ENCODE measurements around the gene FARS2. TPM values are rescaled to one million over a fixed set of nuclear protein-coding genes. Genes with fewer than 3 reads are reported as not detected.

FARS2 gene
- total and polyA plus RNA-seq, 8 donors = 15.1 to 20.3 (median 17.9) TPM

DNA sequence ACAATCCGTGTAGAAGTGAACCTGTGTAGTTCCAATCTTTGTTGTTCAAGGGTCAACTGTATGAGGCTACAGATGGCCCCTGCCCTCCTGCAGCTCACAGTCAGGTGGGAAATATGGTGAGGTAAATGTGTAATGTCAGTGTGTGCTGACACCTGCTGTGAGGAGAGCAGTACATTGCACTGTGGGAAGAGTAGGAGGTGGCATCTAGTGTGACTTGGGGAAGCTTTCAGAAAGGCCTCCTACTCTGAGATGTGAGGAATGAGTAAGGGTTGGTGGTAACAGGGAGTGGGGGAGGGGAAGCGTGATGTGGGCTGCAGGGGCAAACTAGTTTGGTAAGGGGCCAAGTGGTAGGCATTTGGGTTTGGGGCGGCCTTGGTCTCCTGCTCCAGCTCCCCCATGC is 188.8 kb downstream of the FARS2 start:
- TF ChIP-seq, protein P1, sequence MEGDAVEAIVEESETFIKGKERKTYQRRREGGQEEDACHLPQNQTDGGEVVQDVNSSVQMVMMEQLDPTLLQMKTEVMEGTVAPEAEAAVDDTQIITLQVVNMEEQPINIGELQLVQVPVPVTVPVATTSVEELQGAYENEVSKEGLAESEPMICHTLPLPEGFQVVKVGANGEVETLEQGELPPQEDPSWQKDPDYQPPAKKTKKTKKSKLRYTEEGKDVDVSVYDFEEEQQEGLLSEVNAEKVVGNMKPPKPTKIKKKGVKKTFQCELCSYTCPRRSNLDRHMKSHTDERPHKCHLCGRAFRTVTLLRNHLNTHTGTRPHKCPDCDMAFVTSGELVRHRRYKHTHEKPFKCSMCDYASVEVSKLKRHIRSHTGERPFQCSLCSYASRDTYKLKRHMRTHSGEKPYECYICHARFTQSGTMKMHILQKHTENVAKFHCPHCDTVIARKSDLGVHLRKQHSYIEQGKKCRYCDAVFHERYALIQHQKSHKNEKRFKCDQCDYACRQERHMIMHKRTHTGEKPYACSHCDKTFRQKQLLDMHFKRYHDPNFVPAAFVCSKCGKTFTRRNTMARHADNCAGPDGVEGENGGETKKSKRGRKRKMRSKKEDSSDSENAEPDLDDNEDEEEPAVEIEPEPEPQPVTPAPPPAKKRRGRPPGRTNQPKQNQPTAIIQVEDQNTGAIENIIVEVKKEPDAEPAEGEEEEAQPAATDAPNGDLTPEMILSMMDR (IDR thresholded peaks at IDR 0.05) = no peak
- Histone ChIP-seq H3K27me3 (no peaks in the 10 kb centered on the region), H3K27ac (no peak overlapping the region), H3K9me3 (no peaks in the 10 kb centered on the region), H3K4me3 (no peak overlapping the region), H3K4me1 (no peaks in the 10 kb centered on the region), H3K36me3 (no peaks in the 10 kb centered on the region)
- intact Hi-C loops (cut with DNase I) = no loop called here
- DNase-seq = no peak
- no peak for ATAC-seq

DNA sequence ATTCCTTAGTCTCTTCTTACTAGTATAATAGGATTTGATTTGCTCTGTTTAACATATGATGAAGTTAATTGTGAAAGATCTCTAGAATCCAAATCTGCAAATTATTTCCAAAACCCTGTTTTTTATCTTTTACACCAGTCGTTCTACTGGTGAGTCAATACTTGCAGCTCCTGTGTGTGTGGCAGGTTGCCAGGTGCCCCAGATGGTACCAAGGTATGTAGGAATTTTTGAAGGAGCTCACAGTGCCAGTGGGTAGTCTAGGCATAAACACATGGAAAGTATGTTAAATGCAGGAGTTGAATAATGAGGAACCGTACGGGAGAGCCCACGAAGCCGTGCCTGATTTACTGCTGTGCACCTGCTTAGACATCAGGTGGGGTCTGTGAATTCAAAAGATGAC is 192.2 kb downstream of the FARS2 start:
- intact Hi-C loops (cut with DNase I) = no loop called here
- Histone ChIP-seq H3K4me1 (no peaks in the 10 kb centered on the region), H3K9me3 (no peaks in the 10 kb centered on the region), H3K4me3 (no peak overlapping the region), H3K27ac (no peak overlapping the region), H3K36me3 (no peaks in the 10 kb centered on the region), H3K27me3 (no peaks in the 10 kb centered on the region)
- no peak for ATAC-seq
- no peak for DNase-seq
- TF ChIP-seq, protein P1 (IDR thresholded peaks at IDR 0.05) = no peak

DNA sequence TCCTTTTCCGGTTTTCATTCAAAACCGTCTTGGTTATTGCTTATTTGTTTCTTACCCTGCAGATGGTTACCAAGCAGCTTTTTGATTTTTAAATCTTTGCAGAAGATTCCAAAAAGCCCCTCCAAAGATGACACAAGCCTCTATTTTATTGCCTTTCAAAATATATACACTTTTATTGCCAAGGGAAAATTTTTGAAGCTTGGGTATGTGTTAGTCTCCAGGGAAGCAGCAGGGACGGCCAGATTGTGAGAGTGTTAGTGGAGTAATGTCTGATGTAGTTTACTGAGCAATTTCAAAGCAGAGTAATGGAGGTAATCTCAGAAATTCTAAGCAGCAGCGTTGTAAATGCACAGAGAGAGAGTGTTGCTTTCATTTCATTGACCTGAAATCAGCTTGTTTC is 193.8 kb downstream of the FARS2 start:
- no peaks in the 10 kb centered on the region for H3K36me3 ChIP-seq
- no peak overlapping the region for H3K27ac ChIP-seq
- peak in 2 of 4 donors; percentile 50 to 68 for DNase-seq
- TF ChIP-seq, protein P1 (IDR thresholded peaks at IDR 0.05) = no peak
- no peaks in the 10 kb centered on the region for H3K27me3 ChIP-seq
- intact Hi-C loops (cut with DNase I) = no loop called here
- no peak overlapping the region for H3K4me3 ChIP-seq
- no peak for ATAC-seq
- no peaks in the 10 kb centered on the region for H3K4me1 ChIP-seq
- no peaks in the 10 kb centered on the region for H3K9me3 ChIP-seq

DNA sequence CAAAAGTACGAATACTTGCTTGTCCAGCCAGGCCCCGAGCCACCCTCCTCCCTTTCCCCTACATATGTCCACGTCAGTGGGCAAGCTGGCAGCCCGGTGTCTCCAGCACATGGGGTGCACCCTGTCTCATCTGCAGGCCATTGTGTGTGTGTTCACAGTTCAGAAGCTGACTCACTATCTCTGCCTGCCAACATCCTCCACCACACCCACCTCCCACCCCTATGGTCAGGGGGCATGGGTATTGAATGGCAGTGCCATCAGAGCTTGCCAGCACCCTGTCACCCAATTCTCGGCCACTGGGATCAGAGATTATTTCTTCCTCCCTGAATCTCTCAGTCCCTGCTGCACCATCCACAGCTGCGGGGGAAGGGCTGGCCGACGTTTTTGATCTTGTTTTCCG is 195.7 kb downstream of the FARS2 start:
- Histone ChIP-seq H3K36me3 (no peaks in the 10 kb centered on the region), H3K4me1 (no peaks in the 10 kb centered on the region), H3K9me3 (no peaks in the 10 kb centered on the region), H3K27ac (no peak overlapping the region), H3K4me3 (no peak overlapping the region), H3K27me3 (no peaks in the 10 kb centered on the region)
- intact Hi-C loops (cut with DNase I) = no loop called here
- ATAC-seq (no peak), DNase-seq (no peak)
- TF ChIP-seq, protein P1 (IDR thresholded peaks at IDR 0.05) = no peak

DNA sequence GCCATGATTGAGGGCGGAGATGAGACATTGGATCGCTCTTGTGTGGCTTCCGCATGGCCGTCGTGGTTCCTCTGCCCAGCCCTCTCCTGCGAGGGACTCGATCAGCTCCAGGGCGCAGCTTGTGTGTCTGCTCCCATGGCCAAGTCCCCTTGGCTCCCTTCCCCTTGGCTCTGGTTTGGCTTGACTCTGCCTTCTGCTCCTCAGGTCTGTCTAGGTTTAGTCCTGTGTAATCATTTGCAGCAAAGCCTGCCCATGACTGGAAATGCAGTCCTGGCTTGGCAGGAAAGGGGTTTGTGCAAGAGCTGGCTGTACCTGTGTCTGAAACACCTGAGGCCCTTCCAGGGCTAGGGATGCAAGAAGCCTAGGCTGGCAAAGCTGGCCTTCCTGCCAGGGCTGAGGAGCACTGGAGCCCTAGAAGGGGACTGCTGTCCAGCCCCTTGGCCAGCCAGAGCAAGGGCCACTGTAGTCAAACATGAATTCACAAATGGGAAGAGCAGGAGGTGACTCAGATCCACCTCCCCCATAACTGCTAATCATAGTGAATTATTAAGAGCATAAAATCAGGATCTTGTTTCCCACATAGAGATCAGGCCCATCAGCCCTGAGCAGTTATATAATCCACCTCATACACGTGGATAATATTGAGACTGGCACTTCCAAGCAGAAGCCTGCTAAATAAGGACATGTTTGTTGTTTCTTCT is 196.8 kb downstream of the FARS2 start:
- Histone ChIP-seq H3K36me3 (no peaks in the 10 kb centered on the region), H3K27ac (peak overlapping the region in 1 of 2 donors; percentile 33), H3K4me3 (no peak overlapping the region), H3K4me1 (no peaks in the 10 kb centered on the region), H3K9me3 (no peaks in the 10 kb centered on the region), H3K27me3 (no peaks in the 10 kb centered on the region)
- intact Hi-C loops (cut with DNase I) = no loop called here
- ATAC-seq = peak; percentile 88
- TF ChIP-seq, protein P1 (IDR thresholded peaks at IDR 0.05) = no peak
- peak in 1 of 4 donors; percentile 54 for DNase-seq
